Tongue (tissue), 2 donors: ENCODE measurements around the gene PDCD1LG2. TPM values are rescaled to one million over a fixed set of nuclear protein-coding genes. Genes with fewer than 3 reads are reported as not detected.

Source experiments
- DNase-seq: peaks from one replicate; pipeline ENCODE4 v3.0.0-alpha.2; 2015
- total RNA-seq: library from RNA; depleted of rRNA; stranded (reverse); fragments of >200 nt; gene quantifications from one replicate; pipeline ENCODE4 v1.2.3, GENCODE V29; 2014

Gene PDCD1LG2
- total RNA-seq, 1 donor from 2014 or later, result 1.6 TPM

DNA sequence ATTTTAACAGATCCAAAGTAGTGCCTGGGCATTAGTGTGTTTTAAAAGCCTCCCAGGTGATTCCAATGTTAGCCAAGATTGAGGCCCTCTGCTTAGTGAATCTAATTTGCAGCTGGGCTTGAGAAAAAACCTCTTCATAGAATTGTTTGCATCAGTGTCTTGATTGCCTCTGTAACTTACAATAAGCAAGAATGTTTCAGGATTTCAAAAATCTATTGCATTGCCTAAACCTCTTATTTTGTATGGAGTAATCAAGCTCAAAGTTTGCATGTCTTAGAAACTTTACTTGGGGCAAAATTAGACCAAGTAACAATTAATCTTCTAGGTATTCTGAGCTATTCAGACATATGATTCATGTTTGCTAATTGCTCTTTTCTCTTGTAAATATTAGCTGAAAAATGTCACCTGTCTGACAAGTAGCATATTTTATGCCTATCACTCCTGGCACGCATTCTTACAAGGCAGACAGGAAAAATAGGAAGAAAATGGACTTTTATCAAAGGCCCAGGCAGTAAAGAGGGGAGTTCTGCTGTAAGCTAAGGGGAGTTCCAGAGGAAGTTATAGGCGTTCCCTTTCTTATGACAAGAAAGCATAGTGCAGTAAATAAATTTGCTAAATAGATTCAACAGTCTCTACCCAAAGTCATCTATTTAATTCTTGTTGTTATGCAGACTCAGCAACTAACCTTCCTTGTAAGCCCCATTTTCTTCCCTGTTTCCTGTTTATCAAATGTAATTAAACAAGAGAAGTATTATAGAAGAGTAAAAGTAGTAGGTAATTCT lies 21.0 kb downstream of the PDCD1LG2 start:
- DNase-seq, result no peak

GRCh38 chr9:5532306-5532705 lies 22.0 kb downstream of the PDCD1LG2 start:
- DNase-seq, result no peak

- no peak for DNase-seq
Observed at GRCh38 chr9:5532790-5533189, 22.5 kb downstream of the PDCD1LG2 start.

DNA sequence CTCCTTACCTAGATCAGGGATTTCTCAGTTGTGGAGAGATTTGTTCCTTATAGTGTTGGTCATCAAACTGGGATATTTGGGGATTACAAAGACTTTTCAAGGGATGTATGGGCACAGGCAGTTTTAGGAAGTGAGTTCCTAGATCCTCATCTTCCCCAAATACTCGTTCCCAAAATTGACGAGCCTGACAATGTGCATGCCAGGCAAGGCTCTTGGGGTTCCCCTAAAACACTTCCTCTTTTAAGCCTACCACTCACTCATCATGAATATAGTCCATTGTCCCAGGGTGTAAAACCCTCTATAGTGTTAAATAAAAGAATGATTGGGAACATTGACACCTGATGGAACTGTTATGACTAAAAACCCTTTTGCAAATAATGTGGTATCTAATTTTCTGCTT lies 26.4 kb downstream of the PDCD1LG2 start:
- no peak for DNase-seq

DNA sequence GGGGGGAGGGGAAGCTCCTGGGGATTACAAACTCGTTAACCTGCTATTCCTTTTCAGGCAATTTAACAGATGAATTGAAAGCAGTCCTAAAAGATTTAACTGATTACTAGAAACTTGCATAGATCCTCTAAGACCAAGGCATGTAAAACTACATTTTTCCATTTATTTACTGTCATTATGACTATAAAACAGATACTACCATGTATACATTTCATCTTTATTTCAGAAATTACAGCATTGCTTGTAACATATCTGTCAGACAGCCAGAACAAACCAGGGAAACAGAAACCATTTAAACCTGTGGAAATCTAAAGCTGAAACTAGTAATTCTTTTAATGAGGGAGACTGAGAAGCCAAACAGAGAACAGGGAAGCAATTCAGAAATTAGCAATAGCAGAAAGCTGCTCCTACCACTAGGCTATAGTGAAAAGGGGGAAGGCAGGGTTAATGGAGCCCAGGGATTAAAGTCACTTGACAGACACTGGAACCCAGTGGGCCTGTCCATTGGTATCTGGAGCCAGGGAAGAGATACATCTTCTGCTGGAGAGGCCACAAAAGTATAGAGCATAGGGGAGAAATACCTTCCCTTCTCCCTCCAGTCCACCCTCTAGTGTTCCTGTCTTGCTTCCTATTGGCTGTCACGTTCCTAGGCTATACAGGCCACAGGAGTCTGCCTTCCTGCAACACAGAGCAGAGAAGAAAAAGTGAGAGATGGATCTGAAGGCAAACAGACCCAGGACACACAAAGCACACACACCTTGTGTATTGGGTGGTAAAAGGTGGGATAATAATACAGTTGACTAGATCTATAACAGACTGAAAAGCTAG lies 33.8 kb downstream of the PDCD1LG2 start:
- peak; percentile 9 for DNase-seq

GRCh38 chr9:5549658-5550650 lies 39.6 kb downstream of the PDCD1LG2 start:
- no peak for DNase-seq

DNA sequence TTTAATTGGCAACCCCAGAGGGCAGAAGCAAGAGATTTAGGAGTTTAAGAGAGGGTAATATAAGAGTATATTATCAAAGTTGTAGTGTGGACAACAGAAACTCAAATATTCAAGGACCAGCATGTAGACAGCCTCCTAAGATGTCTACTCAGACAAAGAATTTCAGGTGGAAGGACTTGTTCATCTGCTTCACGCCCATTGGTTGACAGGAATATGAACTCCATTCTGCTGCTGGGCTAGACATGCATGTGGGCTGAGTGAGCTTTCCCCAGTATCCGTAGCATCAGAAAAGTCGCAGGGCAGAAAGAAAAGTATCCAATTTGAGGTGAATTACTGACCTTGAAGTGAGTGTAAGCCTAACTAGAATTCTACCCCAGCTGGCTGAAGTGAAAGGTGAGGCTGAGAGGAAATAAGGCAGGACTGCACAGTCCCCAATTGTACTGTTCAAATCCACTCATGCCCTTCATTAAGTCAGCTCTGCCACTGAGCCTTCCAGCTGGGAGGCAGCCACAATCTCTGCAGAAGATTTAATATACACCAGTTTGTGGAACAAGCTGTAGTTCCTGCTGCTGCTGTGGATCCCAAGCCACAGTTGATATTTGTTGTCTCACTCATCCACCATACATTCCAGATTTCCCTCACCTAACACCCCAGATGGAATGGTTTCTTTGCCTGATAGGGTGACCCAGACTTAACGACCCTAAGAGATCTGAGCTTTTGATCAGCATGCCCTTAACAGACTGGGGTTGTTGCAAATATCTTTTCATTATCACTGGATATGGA lies 41.2 kb downstream of the PDCD1LG2 start:
- DNase-seq, result no peak

GRCh38 chr9:5552301-5552700 lies 42.0 kb downstream of the PDCD1LG2 start:
- DNase-seq, result no peak

- no peak for DNase-seq
Observed at GRCh38 chr9:5553211-5553610, 42.9 kb downstream of the PDCD1LG2 start.

DNA sequence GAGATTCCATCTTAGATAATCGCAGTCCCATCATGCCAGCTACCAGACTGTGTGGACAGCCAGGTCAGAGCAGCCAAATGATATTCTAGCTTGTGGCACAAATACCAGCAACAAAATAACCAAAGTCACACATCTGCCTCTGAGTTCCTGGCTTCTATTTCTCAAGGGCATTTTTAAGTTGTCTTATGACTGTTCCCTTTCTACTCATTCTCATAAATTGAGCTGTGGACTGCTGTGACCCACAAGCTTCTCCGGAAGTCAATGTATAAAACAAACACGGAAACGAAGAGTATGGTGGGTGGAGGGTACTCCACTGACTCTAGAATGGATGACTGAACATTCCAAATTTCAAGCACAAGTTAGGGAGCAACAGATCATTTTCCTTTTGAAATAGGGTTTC lies 43.9 kb downstream of the PDCD1LG2 start:
- no peak for DNase-seq

- DNase-seq, result no peak
Observed at GRCh38 chr9:5556101-5556705, 45.9 kb downstream of the PDCD1LG2 start.

- DNase-seq, result peak; percentile 59
Observed at GRCh38 chr9:5557606-5558587, 47.6 kb downstream of the PDCD1LG2 start.

- DNase-seq, result no peak
Observed at GRCh38 chr9:5559659-5560058, 49.3 kb downstream of the PDCD1LG2 start.

GRCh38 chr9:5560443-5561100 lies 50.2 kb downstream of the PDCD1LG2 start:
- DNase-seq, result no peak

DNA sequence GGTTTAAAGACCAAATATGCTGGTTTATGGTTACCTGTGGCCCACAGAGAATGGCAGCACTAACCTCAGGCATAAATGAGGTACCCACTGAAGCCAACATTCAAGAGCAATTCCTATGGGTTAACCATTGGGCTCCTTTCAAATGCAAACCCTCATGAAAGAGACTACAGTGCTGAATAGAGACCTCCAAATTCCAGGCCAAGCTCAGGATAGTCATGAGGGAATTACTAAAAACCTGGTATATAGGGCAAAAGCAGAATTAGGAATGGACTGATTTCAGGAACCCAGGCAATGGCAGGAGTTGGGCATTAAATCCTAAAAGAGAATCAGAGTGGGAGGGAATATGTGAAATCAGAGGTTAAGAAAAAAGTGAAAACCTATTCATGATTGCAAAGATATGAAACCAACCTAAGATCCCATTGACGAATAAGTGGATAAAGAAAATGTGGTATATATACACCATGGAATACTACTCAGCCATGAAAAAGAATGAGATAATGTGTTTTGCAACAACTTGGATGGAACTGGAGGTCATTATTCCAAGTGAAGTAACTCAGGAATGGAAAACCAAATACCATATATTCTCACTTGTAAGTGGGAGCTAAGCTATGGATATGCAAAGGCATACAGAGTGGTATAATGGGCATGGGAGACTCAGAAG lies 51.6 kb downstream of the PDCD1LG2 start:
- no peak for DNase-seq

GRCh38 chr9:5562806-5563416 lies 52.6 kb downstream of the PDCD1LG2 start:
- DNase-seq, result no peak

GRCh38 chr9:5563417-5563815 lies 53.1 kb downstream of the PDCD1LG2 start:
- no peak for DNase-seq

DNA sequence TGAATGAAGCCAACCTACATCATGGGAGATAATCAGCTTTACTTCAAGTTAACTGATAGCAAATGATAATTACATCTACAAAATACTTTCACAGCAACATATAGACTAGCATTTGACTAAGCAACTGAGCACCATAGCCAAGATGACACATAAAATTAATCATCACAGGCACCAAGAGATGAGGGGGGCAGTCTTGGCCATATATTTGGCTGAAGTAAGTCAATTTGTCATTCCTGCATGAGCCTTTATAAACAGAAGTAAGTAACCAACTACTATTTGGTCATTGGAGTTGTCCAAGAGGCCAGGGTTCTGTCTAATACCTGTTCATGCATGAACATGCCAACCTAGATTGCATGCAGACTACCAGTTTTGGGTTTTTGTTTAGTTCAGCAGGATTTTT lies 53.6 kb downstream of the PDCD1LG2 start:
- no peak for DNase-seq
